DND-41 (cell line): ENCODE data around the gene ST3GAL4.

Experiments
- EZH2 ChIP-seq: IDR thresholded peaks from 3 replicates; pipeline ENCODE4 v1.6.1; 2012; ENCODE audit warnings: borderline replicate concordance, low read depth, mild to moderate bottlenecking, moderate library complexity, low read length, inconsistent platforms; ENCODE audit not compliant: severe bottlenecking
- TF ChIP-seq, protein P1 (sequence below): IDR thresholded peaks from 2 replicates; pipeline ENCODE4 v1.5.1; 2012; ENCODE audit warnings: borderline replicate concordance, low read length, moderate library complexity, mild to moderate bottlenecking; ENCODE audit not compliant: poor library complexity, severe bottlenecking; ENCODE audit errors: extremely low read depth

DNA sequence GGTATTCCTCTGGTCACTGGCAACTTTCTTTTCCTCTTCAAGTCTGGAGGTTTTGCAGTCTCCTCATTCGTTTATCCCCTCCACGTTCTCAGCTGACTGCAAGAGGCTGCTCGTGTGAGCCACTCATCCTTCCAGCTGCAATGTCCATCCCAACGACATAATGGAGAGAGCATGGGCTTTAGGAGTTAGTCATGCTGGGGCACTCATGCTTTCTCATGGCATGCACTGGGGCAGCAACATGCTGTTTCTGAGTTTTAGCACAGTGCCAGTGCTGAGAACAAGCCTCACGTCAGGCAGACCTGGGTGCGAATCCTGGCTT lies 44.5 kb upstream of the ST3GAL4 start:
- no peak for TF ChIP-seq EZH2
- TF ChIP-seq, protein P1, sequence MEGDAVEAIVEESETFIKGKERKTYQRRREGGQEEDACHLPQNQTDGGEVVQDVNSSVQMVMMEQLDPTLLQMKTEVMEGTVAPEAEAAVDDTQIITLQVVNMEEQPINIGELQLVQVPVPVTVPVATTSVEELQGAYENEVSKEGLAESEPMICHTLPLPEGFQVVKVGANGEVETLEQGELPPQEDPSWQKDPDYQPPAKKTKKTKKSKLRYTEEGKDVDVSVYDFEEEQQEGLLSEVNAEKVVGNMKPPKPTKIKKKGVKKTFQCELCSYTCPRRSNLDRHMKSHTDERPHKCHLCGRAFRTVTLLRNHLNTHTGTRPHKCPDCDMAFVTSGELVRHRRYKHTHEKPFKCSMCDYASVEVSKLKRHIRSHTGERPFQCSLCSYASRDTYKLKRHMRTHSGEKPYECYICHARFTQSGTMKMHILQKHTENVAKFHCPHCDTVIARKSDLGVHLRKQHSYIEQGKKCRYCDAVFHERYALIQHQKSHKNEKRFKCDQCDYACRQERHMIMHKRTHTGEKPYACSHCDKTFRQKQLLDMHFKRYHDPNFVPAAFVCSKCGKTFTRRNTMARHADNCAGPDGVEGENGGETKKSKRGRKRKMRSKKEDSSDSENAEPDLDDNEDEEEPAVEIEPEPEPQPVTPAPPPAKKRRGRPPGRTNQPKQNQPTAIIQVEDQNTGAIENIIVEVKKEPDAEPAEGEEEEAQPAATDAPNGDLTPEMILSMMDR = no peak
